Neural cell (in vitro differentiated cells): ENCODE results near the gene MLLT1. TPM values are rescaled to one million over a fixed set of nuclear protein-coding genes. Genes with fewer than 3 reads are reported as not detected.

Experiments used
- H2AFZ ChIP-seq: fragments of 200-600, 300-800 bp; sonication (generic), shearing (Covaris generic); 2 replicates; pipeline ENCODE4 v1.6.0; 2014; ENCODE audit warnings: low read depth, mild to moderate bottlenecking, antibody characterized with exemption, low read length, moderate library complexity
- H3F3A ChIP-seq: fragments of 200-600 bp; shearing (Covaris generic); 2 replicates; pipeline ENCODE4 v1.6.1; 2016; ENCODE audit warnings: mild to moderate bottlenecking, moderate library complexity, mixed read lengths, antibody characterized with exemption, low read length; ENCODE audit not compliant: insufficient read depth, poor library complexity, severe bottlenecking
- H3K27ac ChIP-seq: fragments of 200-600, 300-800 bp; sonication (generic), shearing (Covaris generic); 2 replicates; pipeline ENCODE4 v1.5.1; 2014; ENCODE audit warnings: mild to moderate bottlenecking, low read length, moderate library complexity
- H3K27me3 ChIP-seq: fragments of 300-800, 200-600 bp; sonication (generic), shearing (Covaris generic); 2 replicates; pipeline ENCODE4 v1.6.0; 2014; ENCODE audit warnings: mild to moderate bottlenecking, low read depth, low read length, moderate library complexity; ENCODE audit not compliant: insufficient read depth
- H3K36me3 ChIP-seq: fragments of 300-800, 200-600 bp; sonication (generic), shearing (Covaris generic); 2 replicates; pipeline ENCODE4 v1.5.1; 2014; ENCODE audit warnings: mild to moderate bottlenecking, antibody characterized with exemption, low read length, moderate library complexity; ENCODE audit not compliant: insufficient read depth
- H3K4me2 ChIP-seq: fragments of 300-800, 200-600 bp; sonication (generic), shearing (Covaris generic); 2 replicates; pipeline ENCODE4 v1.6.0; 2014; ENCODE audit warnings: mild to moderate bottlenecking, low read length
- H3K4me3 ChIP-seq: fragments of 300-800, 200-600 bp; sonication (generic), shearing (Covaris generic); 2 replicates; pipeline ENCODE4 v1.5.1; 2014; ENCODE audit warnings: mild to moderate bottlenecking, low read length, moderate library complexity
- H3K79me2 ChIP-seq: fragments of 200-600 bp; shearing (Covaris generic); replicated peaks from 2 replicates; pipeline ENCODE4 v1.6.0; 2014; ENCODE audit warnings: mild to moderate bottlenecking, low read length, moderate library complexity; ENCODE audit not compliant: insufficient read depth
- H3K9ac ChIP-seq: fragments of 300-800, 200-600 bp; sonication (generic), shearing (Covaris generic); 2 replicates; pipeline ENCODE4 v1.6.1; 2016; ENCODE audit warnings: mild to moderate bottlenecking, low read length, mixed read lengths
- H3K9me2 ChIP-seq: fragments of 200-600 bp; shearing (Covaris generic); 2 replicates; pipeline ENCODE4 v1.6.1; 2016; ENCODE audit warnings: mild to moderate bottlenecking, low read length, mixed read lengths; ENCODE audit not compliant: insufficient read depth
- H3K9me3 ChIP-seq: fragments of 200-600, 300-800 bp; sonication (generic), shearing (Covaris generic); 2 replicates; pipeline ENCODE4 v1.6.1; 2016; ENCODE audit warnings: mild to moderate bottlenecking, mixed run types, low read length, moderate library complexity, mixed read lengths
- H4K20me1 ChIP-seq: fragments of 200-600 bp; shearing (Covaris generic); 2 replicates; pipeline ENCODE4 v1.6.1; 2016; ENCODE audit warnings: mild to moderate bottlenecking, mixed run types; ENCODE audit not compliant: insufficient read depth
- EP300 ChIP-seq: fragments of 450-650 bp; conservative IDR thresholded peaks from 2 replicates; pipeline ENCODE4 v1.6.1; 2014; ENCODE audit warnings: antibody characterized with exemption, mild to moderate bottlenecking, moderate library complexity; ENCODE audit not compliant: poor library complexity, severe bottlenecking
- EZH2 ChIP-seq: fragments of 200-600, 300-800 bp; shearing (Covaris generic), sonication (generic); IDR thresholded peaks from 2 replicates; pipeline ENCODE4 v1.6.1; 2014; ENCODE audit warnings: antibody characterized with exemption, low read length, borderline replicate concordance, mild to moderate bottlenecking; ENCODE audit not compliant: insufficient read depth, poor library complexity, severe bottlenecking
- MXI1 ChIP-seq: fragments of 450-650 bp; conservative IDR thresholded peaks from 2 replicates; pipeline ENCODE4 v1.6.1; 2014; ENCODE audit warnings: antibody characterized with exemption, mild to moderate bottlenecking; ENCODE audit not compliant: poor library complexity, severe bottlenecking
- POLR2AphosphoS5 ChIP-seq: IDR thresholded peaks from 2 replicates; pipeline ENCODE4 v1.6.1; 2012
- RAD21 ChIP-seq: fragments of 450-650 bp; conservative IDR thresholded peaks from 2 replicates; pipeline ENCODE4 v1.6.1; 2014; ENCODE audit warnings: antibody characterized with exemption, mild to moderate bottlenecking, moderate library complexity
- REST ChIP-seq: IDR thresholded peaks from 2 replicates; pipeline ENCODE4 v1.6.1; 2012; ENCODE audit warnings: borderline replicate concordance
- SMC3 ChIP-seq: fragments of 450-650 bp; conservative IDR thresholded peaks from 2 replicates; pipeline ENCODE4 v1.6.1; 2014; ENCODE audit warnings: antibody characterized with exemption, mild to moderate bottlenecking, moderate library complexity; ENCODE audit not compliant: poor library complexity
- TAF1 ChIP-seq: IDR thresholded peaks from 2 replicates; pipeline ENCODE4 v1.6.1; 2012; ENCODE audit warnings: low read depth
- polyA plus RNA-seq: library from polyadenylated mRNA; depleted of rRNA; stranded (reverse); fragments of >200 nt; gene quantifications from 2 replicates; pipeline ENCODE4 v1.2.3, GENCODE V29; 2014
- TF ChIP-seq, protein P1 (sequence below): fragments of 450-650 bp; IDR thresholded peaks from 2 replicates; pipeline ENCODE4 v1.5.1; 2014; ENCODE audit warnings: antibody characterized with exemption, mild to moderate bottlenecking, moderate library complexity; ENCODE audit not compliant: poor library complexity, severe bottlenecking

Gene MLLT1
- polyA plus RNA-seq, 1 donor from 2014 or later = 34.0 TPM

DNA sequence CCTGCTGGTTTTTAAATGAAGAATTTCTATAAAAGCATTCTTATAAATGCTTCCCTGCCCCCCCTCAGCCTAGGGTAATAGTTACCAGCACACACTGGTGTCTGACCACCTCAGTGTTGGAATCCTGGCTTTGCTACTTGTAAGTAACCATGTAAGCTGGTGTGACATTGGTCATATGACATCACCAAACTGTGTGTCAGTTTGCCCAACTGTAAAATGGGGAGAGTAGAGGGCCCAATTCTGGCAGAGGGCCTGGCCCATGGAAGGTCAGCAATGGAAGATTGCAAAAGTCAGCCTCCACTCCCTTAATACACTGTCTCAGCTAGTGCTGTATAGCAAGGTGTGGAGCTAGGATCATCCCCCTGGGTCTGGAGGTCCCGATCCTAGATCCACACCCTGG is 112.7 kb downstream of the MLLT1 start:
- H4K20me1 ChIP-seq = no peaks in the 10 kb centered on the region
- no peaks in the 10 kb centered on the region for H3K9me2 ChIP-seq
- no peak overlapping the region for H3K4me3 ChIP-seq
- H3F3A ChIP-seq = no peaks in the 10 kb centered on the region
- no peaks in the 10 kb centered on the region for H3K36me3 ChIP-seq
- no peaks in the 10 kb centered on the region for H3K79me2 ChIP-seq
- H3K27ac ChIP-seq = no peak overlapping the region
- H3K9ac ChIP-seq = no peak overlapping the region
- H2AFZ ChIP-seq = no peak overlapping the region
- TF ChIP-seq EZH2 (no peak), POLR2AphosphoS5 (no peak), EP300 (no peak), TAF1 (no peak), RAD21 (no peak), REST (no peak), SMC3 (no peak), MXI1 (no peak)
- TF ChIP-seq, protein P1, sequence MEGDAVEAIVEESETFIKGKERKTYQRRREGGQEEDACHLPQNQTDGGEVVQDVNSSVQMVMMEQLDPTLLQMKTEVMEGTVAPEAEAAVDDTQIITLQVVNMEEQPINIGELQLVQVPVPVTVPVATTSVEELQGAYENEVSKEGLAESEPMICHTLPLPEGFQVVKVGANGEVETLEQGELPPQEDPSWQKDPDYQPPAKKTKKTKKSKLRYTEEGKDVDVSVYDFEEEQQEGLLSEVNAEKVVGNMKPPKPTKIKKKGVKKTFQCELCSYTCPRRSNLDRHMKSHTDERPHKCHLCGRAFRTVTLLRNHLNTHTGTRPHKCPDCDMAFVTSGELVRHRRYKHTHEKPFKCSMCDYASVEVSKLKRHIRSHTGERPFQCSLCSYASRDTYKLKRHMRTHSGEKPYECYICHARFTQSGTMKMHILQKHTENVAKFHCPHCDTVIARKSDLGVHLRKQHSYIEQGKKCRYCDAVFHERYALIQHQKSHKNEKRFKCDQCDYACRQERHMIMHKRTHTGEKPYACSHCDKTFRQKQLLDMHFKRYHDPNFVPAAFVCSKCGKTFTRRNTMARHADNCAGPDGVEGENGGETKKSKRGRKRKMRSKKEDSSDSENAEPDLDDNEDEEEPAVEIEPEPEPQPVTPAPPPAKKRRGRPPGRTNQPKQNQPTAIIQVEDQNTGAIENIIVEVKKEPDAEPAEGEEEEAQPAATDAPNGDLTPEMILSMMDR = no peak
- H3K27me3 ChIP-seq = no peaks in the 10 kb centered on the region
- H3K9me3 ChIP-seq = no peaks in the 10 kb centered on the region
- H3K4me2 ChIP-seq = no peak overlapping the region

GRCh38 chr19:6164906-6165531 is 114.8 kb downstream of the MLLT1 start:
- Histone ChIP-seq H3K4me2 (no peak overlapping the region), H3K36me3 (no peaks in the 10 kb centered on the region), H3F3A (no peaks in the 10 kb centered on the region), H4K20me1 (no peaks in the 10 kb centered on the region), H3K9me3 (no peaks in the 10 kb centered on the region), H3K4me3 (no peak overlapping the region), H3K79me2 (no peaks in the 10 kb centered on the region), H3K27me3 (no peaks in the 10 kb centered on the region), H3K27ac (no peak overlapping the region), H3K9ac (no peak overlapping the region), H2AFZ (no peak overlapping the region), H3K9me2 (no peaks in the 10 kb centered on the region)
- no peak for TF ChIP-seq EZH2
- no peak for TF ChIP-seq EP300
- TF ChIP-seq, protein P1 = no peak
- TF ChIP-seq SMC3 = no peak
- TF ChIP-seq RAD21 = no peak
